OCI-LY7 (cell line): ENCODE results near the gene CLASP2. TPM values are rescaled to one million over a fixed set of nuclear protein-coding genes. Genes with fewer than 3 reads are reported as not detected.

Source experiments
- BruUV-seq: library from RNA; stranded (reverse); fragments of 400-500 nt; replicated peaks from 2 replicates; lab custom pipeline; 2021; lab: Mats Ljungman, UMichigan
- CTCF ChIA-PET: fragments of 300-600 bp; sonication (Branson Sonifier 250); formaldehyde crosslinking; loops from one replicate; lab custom pipeline; 2022; ENCODE audit warnings: antibody characterized with exemption; ENCODE audit not compliant: unreplicated experiment; lab: Charles Lee
- POLR2A ChIA-PET: fragments of 300-600 bp; sonication (Branson Sonifier 250); formaldehyde crosslinking; loops from one replicate; lab custom pipeline; 2022; ENCODE audit warnings: antibody characterized with exemption; lab: Charles Lee
- DNase-seq: peaks from one replicate; pipeline ENCODE4 v3.0.0-alpha.2; 2015; ENCODE audit warnings: low spot score
- H2AFZ ChIP-seq: fragments of 200-600 bp; sonication (generic), shearing (Covaris generic); 2 replicates; pipeline ENCODE4 v1.6.1; 2014; ENCODE audit warnings: mild to moderate bottlenecking, antibody characterized with exemption, low read length, moderate library complexity
- H3K27ac ChIP-seq: fragments of 200-600 bp; sonication (generic); 2 replicates; pipeline ENCODE4 v1.5.1; 2014; ENCODE audit warnings: mixed run types, low read depth, mild to moderate bottlenecking, moderate library complexity, low read length, inconsistent platforms; ENCODE audit not compliant: poor library complexity, severe bottlenecking
- H3K36me3 ChIP-seq: fragments of 200-600 bp; sonication (generic); 2 replicates; pipeline ENCODE4 v1.6.1; 2014; ENCODE audit warnings: mild to moderate bottlenecking, antibody characterized with exemption, low read length, moderate library complexity, mixed read lengths; ENCODE audit not compliant: insufficient read depth
- H3K4me1 ChIP-seq: fragments of 200-600 bp; sonication (generic); 2 replicates; pipeline ENCODE4 v1.5.1; 2014; ENCODE audit warnings: mild to moderate bottlenecking, low read length; ENCODE audit not compliant: insufficient read depth, poor library complexity, severe bottlenecking
- H3K4me2 ChIP-seq: fragments of 200-600 bp; sonication (generic); 2 replicates; pipeline ENCODE4 v1.6.1; 2014; ENCODE audit warnings: mild to moderate bottlenecking, low read length
- H3K4me3 ChIP-seq: fragments of 200-600 bp; sonication (generic); 2 replicates; pipeline ENCODE4 v1.5.1; 2014; ENCODE audit warnings: mild to moderate bottlenecking, low read depth, low read length; ENCODE audit not compliant: poor library complexity, severe bottlenecking
- H3K79me2 ChIP-seq: fragments of 200-600 bp; sonication (generic); 2 replicates; pipeline ENCODE4 v1.6.1; 2016; ENCODE audit warnings: low read depth, mild to moderate bottlenecking, low read length, moderate library complexity, mixed read lengths; ENCODE audit not compliant: insufficient read depth
- H3K9me2 ChIP-seq: fragments of 200-600 bp; sonication (generic); 2 replicates; pipeline ENCODE4 v1.6.1; 2016; ENCODE audit warnings: mild to moderate bottlenecking, low read length, mixed read lengths; ENCODE audit not compliant: insufficient read depth
- H3K9me3 ChIP-seq: fragments of 200-600 bp; sonication (generic); 2 replicates; pipeline ENCODE4 v1.6.1; 2014; ENCODE audit warnings: mild to moderate bottlenecking, mixed run types, low read length, mixed read lengths
- H4K20me1 ChIP-seq: fragments of 200-600 bp; sonication (generic); 2 replicates; pipeline ENCODE4 v1.6.1; 2014; ENCODE audit warnings: mild to moderate bottlenecking, antibody characterized with exemption, low read length, moderate library complexity, mixed read lengths; ENCODE audit not compliant: insufficient read depth
- CTCF ChIP-seq: fragments of 200-600 bp; sonication (generic); conservative IDR thresholded peaks from 2 replicates; pipeline ENCODE4 v1.5.1; 2014; ENCODE audit warnings: mild to moderate bottlenecking, antibody characterized with exemption, low read length, moderate library complexity, mixed read lengths
- EZH2phosphoT487 ChIP-seq: fragments of 200-600 bp; sonication (generic); IDR thresholded peaks from 2 replicates; pipeline ENCODE4 v1.6.1; 2018; ENCODE audit warnings: low read depth, borderline replicate concordance, mild to moderate bottlenecking, mixed run types, antibody characterized with exemption, low read length, moderate library complexity, mixed read lengths
- intact Hi-C: fragments of 100-400 bp; cut with micrococcal nuclease; formaldehyde crosslinking; loops from one replicate; pipeline ENCODE4 v1.10.0; 2022; ENCODE audit not compliant: unreplicated experiment
- total RNA-seq, 2 experiments: library from RNA; depleted of rRNA in 1 of 2; stranded (reverse); fragments of >200 nt in 1 of 2; shearing (Covaris generic) in 1 of 2; gene quantifications; 2 replicates each; pipeline ENCODE4 v1.2.3, GENCODE V29; 2014 to 2022

Gene CLASP2
- total RNA-seq, 2 experiments from 2014 or later = 95.5 to 99.1 TPM

GRCh38 chr3:33597257-33597689, 120.8 kb downstream of the CLASP2 start:
- DNase-seq = no peak
- TF ChIP-seq CTCF (no peak), EZH2phosphoT487 (no peak)
- ChIA-PET POLR2A (interaction anchor here (0.7 kb wide), 1 partner anchor 912 kb away, joined by 3 read pairs; no protein-coding TSS in a partner anchor), CTCF (no interaction called here)
- BruUV-seq = no TSS peak
- H3K4me2 ChIP-seq = no peak overlapping the region
- H4K20me1 ChIP-seq = no peaks in the 10 kb centered on the region
- H2AFZ ChIP-seq = no peak overlapping the region
- peaks cover 30% of the 10 kb centered on the region for H3K36me3 ChIP-seq
- H3K4me3 ChIP-seq = no peak overlapping the region
- H3K9me2 ChIP-seq = no peaks in the 10 kb centered on the region
- no peaks in the 10 kb centered on the region for H3K9me3 ChIP-seq
- intact Hi-C loops = no loop called here
- no peak overlapping the region for H3K27ac ChIP-seq
- no peaks in the 10 kb centered on the region for H3K79me2 ChIP-seq
- no peaks in the 10 kb centered on the region for H3K4me1 ChIP-seq

- Histone ChIP-seq H3K4me2 (no peak overlapping the region), H3K79me2 (no peaks in the 10 kb centered on the region), H3K9me2 (no peaks in the 10 kb centered on the region), H3K27ac (no peak overlapping the region), H3K4me3 (no peak overlapping the region), H4K20me1 (no peaks in the 10 kb centered on the region), H3K4me1 (no peaks in the 10 kb centered on the region), H3K9me3 (no peaks in the 10 kb centered on the region), H2AFZ (no peak overlapping the region), H3K36me3 (peaks cover 36% of the 10 kb centered on the region)
- ChIA-PET POLR2A (interaction anchor here (0.7 to 1.1 kb wide), 2 partner anchors 195 to 260 kb away, joined by 3 read pairs; no protein-coding TSS in a partner anchor), CTCF (no interaction called here)
- no peak for TF ChIP-seq EZH2phosphoT487
- TF ChIP-seq CTCF = no peak
- BruUV-seq = no TSS peak
- intact Hi-C loops = no loop called here
- no peak for DNase-seq
Observed at GRCh38 chr3:33592999-33593398, 125.1 kb downstream of the CLASP2 start.

GRCh38 chr3:33590541-33590940, 127.5 kb downstream of the CLASP2 start:
- peaks cover 44% of the 10 kb centered on the region for H3K36me3 ChIP-seq
- H3K4me1 ChIP-seq = no peaks in the 10 kb centered on the region
- no peak overlapping the region for H3K27ac ChIP-seq
- H3K9me3 ChIP-seq = no peaks in the 10 kb centered on the region
- no peak overlapping the region for H3K4me2 ChIP-seq
- no peak overlapping the region for H2AFZ ChIP-seq
- H4K20me1 ChIP-seq = no peaks in the 10 kb centered on the region
- H3K79me2 ChIP-seq = no peaks in the 10 kb centered on the region
- H3K9me2 ChIP-seq = no peaks in the 10 kb centered on the region
- no peak for DNase-seq
- no peak for TF ChIP-seq EZH2phosphoT487
- TF ChIP-seq CTCF = no peak
- no TSS peak for BruUV-seq
- intact Hi-C loops = no loop called here
- ChIA-PET CTCF (no interaction called here), POLR2A (no interaction called here)
- H3K4me3 ChIP-seq = no peak overlapping the region
